ENCODE results near the gene CCL17.

DNA sequence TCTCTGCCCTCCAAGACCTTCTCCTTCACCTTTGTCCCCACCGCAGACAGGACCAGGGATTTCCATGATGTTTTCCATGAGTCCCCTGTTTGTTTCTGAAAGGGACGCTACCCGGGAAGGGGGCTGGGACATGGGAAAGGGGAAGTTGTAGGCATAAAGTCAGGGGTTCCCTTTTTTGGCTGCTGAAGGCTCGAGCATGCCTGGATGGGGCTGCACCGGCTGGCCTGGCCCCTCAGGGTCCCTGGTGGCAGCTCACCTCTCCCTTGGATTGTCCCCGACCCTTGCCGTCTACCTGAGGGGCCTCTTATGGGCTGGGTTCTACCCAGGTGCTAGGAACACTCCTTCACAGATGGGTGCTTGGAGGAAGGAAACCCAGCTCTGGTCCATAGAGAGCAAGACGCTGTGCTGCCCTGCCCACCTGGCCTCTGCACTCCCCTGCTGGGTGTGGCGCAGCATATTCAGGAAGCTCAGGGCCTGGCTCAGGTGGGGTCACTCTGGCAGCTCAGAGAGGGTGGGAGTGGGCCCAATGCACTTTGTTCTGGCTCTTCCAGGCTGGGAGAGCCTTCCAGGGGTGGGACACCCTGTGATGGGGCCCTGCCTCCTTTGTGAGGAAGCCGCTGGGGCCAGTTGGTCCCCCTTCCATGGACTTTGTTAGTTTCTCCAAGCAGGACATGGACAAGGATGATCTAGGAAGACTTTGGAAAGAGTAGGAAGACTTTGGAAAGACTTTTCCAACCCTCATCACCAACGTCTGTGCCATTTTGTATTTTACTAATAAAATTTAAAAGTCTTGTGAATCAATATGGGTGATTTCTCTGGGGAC is 20.1 kb upstream of the CCL17 start:
- TF ChIP-seq POLR2A (IDR thresholded peaks at IDR 0.05) (no peak), POLR2AphosphoS5 (IDR thresholded peaks at IDR 0.05; ENCODE audit: insufficient read depth in 1 of 2, low read depth in 1 of 2) (no peak)
- TF ChIP-seq, protein P1, sequence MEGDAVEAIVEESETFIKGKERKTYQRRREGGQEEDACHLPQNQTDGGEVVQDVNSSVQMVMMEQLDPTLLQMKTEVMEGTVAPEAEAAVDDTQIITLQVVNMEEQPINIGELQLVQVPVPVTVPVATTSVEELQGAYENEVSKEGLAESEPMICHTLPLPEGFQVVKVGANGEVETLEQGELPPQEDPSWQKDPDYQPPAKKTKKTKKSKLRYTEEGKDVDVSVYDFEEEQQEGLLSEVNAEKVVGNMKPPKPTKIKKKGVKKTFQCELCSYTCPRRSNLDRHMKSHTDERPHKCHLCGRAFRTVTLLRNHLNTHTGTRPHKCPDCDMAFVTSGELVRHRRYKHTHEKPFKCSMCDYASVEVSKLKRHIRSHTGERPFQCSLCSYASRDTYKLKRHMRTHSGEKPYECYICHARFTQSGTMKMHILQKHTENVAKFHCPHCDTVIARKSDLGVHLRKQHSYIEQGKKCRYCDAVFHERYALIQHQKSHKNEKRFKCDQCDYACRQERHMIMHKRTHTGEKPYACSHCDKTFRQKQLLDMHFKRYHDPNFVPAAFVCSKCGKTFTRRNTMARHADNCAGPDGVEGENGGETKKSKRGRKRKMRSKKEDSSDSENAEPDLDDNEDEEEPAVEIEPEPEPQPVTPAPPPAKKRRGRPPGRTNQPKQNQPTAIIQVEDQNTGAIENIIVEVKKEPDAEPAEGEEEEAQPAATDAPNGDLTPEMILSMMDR (IDR thresholded peaks at IDR 0.05), result no peak

Data from vagina (tissue), 2 donors.